ENCODE results near the gene PCDHB3. TPM values are rescaled to one million over a fixed set of nuclear protein-coding genes. Genes with fewer than 3 reads are reported as not detected.
A peak's percentile ranks its signal among the peaks of the same experiment; 100 is the strongest.
"Not testable (repeated sequence)": the region's sequence is repeated elsewhere in the genome, so short reads cannot be mapped to it uniquely, and the experiment has no call there.

The PCDHB3 gene
- total RNA-seq, 1 donor from 2014 or later = 1.1 TPM

DNA sequence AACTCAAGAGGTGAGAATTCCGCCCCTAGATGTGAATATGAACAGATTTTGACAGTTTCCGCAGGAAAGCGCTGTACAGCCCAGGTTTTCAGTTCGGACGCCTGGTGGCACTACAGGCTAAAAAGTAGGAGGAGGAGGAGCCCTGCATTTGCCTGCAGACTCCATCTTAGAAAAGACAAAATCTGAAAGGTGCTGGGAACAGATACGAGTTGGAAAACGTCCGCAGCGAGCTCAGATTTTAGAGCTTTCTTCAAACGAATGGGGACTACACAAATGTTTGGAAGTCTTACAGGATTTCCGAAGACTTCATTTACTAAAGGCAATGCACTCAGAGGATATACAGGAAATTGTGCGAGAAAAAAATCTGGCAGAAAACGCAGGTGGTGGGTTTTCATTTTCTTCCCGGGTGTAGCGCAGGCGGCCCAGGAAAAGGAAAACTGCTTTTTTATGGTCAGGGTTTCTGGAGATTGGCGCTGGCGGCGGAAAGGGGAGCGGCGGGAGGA is 15.7 kb upstream of the PCDHB3 start:
- Histone ChIP-seq H3K27me3 (no peaks in the 10 kb centered on the region), H3K4me1 (no peaks in the 10 kb centered on the region), H3K9me3 (peaks cover 0 to 13% of the 10 kb centered on the region in 2 donors), H3K4me3 (peak overlapping the region; percentile 47 to 54), H3K36me3 (no peaks in the 10 kb centered on the region), H3K27ac (peak overlapping the region in 1 of 2 donors; percentile 31)
- no peak for DNase-seq (ENCODE audit: low spot score in 2 of 2)
- TF ChIP-seq, protein P1, sequence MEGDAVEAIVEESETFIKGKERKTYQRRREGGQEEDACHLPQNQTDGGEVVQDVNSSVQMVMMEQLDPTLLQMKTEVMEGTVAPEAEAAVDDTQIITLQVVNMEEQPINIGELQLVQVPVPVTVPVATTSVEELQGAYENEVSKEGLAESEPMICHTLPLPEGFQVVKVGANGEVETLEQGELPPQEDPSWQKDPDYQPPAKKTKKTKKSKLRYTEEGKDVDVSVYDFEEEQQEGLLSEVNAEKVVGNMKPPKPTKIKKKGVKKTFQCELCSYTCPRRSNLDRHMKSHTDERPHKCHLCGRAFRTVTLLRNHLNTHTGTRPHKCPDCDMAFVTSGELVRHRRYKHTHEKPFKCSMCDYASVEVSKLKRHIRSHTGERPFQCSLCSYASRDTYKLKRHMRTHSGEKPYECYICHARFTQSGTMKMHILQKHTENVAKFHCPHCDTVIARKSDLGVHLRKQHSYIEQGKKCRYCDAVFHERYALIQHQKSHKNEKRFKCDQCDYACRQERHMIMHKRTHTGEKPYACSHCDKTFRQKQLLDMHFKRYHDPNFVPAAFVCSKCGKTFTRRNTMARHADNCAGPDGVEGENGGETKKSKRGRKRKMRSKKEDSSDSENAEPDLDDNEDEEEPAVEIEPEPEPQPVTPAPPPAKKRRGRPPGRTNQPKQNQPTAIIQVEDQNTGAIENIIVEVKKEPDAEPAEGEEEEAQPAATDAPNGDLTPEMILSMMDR (IDR thresholded peaks at IDR 0.05) = peak in 2 of 3 experiments; percentile 43 to 50
- intact Hi-C loops (cut with DNase I) = no loop called here

DNA sequence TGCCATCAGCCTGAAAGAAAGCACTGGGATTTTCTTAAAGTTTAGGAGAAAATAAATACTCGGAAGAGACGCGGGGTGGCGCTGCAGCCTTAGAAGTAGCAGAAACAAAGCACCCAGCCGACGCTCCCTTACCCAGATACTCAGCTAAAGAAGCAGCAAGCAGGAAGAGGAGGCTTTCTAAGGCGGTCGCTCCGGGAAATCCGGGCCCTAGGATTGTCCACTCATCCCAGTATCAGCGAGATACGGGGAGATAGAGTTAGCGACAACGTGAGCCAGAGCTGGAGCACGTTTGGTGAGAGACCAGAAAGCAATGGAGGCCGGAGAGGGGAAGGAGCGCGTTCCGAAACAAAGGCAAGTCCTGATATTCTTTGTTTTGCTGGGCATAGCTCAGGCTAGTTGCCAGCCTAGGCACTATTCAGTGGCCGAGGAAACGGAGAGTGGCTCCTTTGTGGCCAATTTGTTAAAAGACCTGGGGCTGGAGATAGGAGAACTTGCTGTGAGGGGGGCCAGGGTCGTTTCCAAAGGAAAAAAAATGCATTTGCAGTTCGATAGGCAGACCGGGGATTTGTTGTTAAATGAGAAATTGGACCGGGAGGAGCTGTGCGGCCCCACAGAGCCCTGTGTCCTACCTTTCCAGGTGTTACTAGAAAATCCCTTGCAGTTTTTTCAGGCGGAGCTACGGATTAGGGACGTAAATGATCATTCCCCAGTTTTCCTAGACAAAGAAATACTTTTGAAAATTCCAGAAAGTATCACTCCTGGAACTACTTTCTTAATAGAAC is 5.6 kb upstream of the PCDHB3 start, which contains the start of gene PCDHB2:
Gene PCDHB2 (plus strand): TSS at position 135 of the 782 bp plus-strand sequence. CDS start 176 bp downstream, at position 311.
- TF ChIP-seq, protein P1 (IDR thresholded peaks at IDR 0.05) = peak in 1 of 3 experiments; percentile 33
- no peak for DNase-seq (ENCODE audit: low spot score in 2 of 2)
- H3K4me1 ChIP-seq = no peaks in the 10 kb centered on the region
- no peaks in the 10 kb centered on the region for H3K27me3 ChIP-seq
- intact Hi-C loops (cut with DNase I) = loop anchor here (5.0 kb wide), 1 partner anchor 468 kb away; no protein-coding TSS in a partner anchor
- peak within 1 kb of the TSS; percentile 0 to 48 for H3K4me3 ChIP-seq
- no peak within 1 kb of the TSS for H3K27ac ChIP-seq
- H3K9me3 ChIP-seq = peaks cover 23 to 67% of the 10 kb centered on the region in 2 donors
- no peaks in the 10 kb centered on the region for H3K36me3 ChIP-seq

DNA sequence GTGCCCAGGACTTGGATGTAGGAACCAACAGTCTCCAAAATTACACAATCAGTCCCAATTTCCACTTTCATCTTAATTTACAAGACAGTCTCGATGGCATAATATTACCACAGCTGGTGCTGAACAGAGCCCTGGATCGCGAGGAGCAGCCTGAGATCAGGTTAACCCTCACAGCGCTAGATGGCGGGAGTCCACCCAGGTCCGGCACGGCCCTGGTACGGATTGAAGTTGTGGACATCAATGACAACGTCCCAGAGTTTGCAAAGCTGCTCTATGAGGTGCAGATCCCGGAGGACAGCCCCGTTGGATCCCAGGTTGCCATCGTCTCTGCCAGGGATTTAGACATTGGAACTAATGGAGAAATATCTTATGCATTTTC is 5.0 kb upstream of the PCDHB3 start:
- Histone ChIP-seq H3K27me3 (no peaks in the 10 kb centered on the region), H3K4me1 (no peaks in the 10 kb centered on the region), H3K4me3 (peak overlapping the region; percentile 0 to 48), H3K36me3 (no peaks in the 10 kb centered on the region), H3K27ac (no peak overlapping the region), H3K9me3 (peaks cover 24 to 67% of the 10 kb centered on the region in 2 donors)
- no peak for DNase-seq (ENCODE audit: low spot score in 2 of 2)
- intact Hi-C loops (cut with DNase I) = no loop called here
- TF ChIP-seq, protein P1 (IDR thresholded peaks at IDR 0.05) = no peak

DNA sequence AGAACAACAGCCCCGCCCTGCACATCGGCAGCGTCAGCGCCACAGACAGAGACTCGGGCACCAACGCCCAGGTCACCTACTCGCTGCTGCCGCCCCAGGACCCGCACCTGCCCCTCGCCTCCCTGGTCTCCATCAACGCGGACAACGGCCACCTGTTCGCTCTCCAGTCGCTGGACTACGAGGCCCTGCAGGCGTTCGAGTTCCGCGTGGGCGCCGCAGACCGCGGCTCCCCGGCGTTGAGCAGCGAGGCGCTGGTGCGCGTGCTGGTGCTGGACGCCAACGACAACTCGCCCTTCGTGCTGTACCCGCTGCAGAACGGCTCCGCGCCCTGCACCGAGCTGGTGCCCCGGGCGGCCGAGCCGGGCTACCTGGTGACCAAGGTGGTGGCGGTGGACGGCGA is 4.1 kb upstream of the PCDHB3 start:
- peaks cover 34 to 71% of the 10 kb centered on the region in 2 donors for H3K9me3 ChIP-seq
- H3K4me1 ChIP-seq; H3K36me3 ChIP-seq; H3K4me3 ChIP-seq; H3K27ac ChIP-seq; DNase-seq (ENCODE audit: low spot score in 2 of 2); intact Hi-C loops (cut with DNase I); H3K27me3 ChIP-seq: not testable (repeated sequence)

DNA sequence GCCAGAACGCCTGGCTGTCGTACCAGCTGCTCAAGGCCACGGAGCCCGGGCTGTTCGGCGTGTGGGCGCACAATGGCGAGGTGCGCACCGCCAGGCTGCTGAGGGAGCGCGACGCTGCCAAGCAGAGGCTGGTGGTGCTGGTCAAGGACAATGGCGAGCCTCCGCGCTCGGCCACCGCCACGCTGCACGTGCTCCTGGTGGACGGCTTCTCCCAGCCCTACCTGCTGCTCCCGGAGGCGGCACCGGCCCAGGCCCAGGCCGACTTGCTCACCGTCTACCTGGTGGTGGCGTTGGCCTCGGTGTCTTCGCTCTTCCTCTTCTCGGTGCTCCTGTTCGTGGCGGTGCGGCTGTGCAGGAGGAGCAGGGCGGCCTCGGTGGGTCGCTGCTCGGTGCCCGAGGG is 3.7 kb upstream of the PCDHB3 start:
- H3K27me3 ChIP-seq; H3K4me1 ChIP-seq; DNase-seq (ENCODE audit: low spot score in 2 of 2); H3K27ac ChIP-seq; H3K36me3 ChIP-seq; intact Hi-C loops (cut with DNase I); H3K4me3 ChIP-seq: not testable (repeated sequence)
- H3K9me3 ChIP-seq = peaks cover 34 to 75% of the 10 kb centered on the region in 2 donors

DNA sequence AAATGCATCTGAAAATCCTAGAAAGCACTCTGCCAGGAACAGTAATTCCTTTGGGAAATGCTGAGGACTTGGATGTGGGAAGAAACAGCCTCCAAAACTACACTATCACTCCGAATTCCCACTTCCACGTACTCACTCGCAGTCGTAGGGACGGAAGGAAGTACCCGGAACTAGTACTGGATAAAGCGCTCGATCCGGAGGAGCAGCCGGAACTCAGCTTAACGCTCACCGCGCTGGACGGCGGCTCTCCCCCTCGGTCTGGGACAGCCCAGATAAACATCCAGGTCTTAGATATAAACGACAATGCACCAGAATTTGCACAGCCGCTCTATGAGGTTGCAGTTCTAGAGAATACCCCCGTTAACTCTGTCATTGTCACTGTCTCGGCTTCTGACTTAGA is 786 bp downstream of the PCDHB3 start:
- H3K27me3 ChIP-seq = no peaks in the 10 kb centered on the region
- peak overlapping the region; percentile 21 to 36 for H3K4me3 ChIP-seq
- no peak for DNase-seq (ENCODE audit: low spot score in 2 of 2)
- no peaks in the 10 kb centered on the region for H3K36me3 ChIP-seq
- H3K27ac ChIP-seq = no peak overlapping the region
- H3K4me1 ChIP-seq = no peaks in the 10 kb centered on the region
- TF ChIP-seq, protein P1 (IDR thresholded peaks at IDR 0.05) = no peak
- intact Hi-C loops (cut with DNase I) = no loop called here
- H3K9me3 ChIP-seq = peaks cover 21 to 58% of the 10 kb centered on the region in 2 donors

DNA sequence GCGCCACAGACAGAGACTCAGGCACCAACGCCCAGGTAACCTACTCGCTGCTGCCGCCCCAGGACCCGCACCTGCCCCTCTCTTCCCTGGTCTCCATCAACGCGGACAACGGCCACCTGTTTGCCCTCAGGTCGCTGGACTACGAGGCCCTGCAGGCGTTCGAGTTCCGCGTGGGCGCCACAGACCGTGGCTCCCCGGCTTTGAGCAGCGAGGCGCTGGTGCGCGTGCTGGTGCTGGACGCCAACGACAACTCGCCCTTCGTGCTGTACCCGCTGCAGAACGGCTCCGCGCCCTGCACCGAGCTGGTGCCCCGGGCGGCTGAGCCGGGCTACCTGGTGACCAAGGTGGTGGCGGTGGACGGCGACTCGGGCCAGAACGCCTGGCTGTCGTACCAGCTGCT is 1.8 kb downstream of the PCDHB3 start:
- DNase-seq (ENCODE audit: low spot score in 2 of 2); H3K4me3 ChIP-seq; intact Hi-C loops (cut with DNase I); H3K36me3 ChIP-seq; H3K27me3 ChIP-seq; H3K4me1 ChIP-seq; H3K27ac ChIP-seq: not testable (repeated sequence)
- peaks cover 21 to 56% of the 10 kb centered on the region in 2 donors for H3K9me3 ChIP-seq

DNA sequence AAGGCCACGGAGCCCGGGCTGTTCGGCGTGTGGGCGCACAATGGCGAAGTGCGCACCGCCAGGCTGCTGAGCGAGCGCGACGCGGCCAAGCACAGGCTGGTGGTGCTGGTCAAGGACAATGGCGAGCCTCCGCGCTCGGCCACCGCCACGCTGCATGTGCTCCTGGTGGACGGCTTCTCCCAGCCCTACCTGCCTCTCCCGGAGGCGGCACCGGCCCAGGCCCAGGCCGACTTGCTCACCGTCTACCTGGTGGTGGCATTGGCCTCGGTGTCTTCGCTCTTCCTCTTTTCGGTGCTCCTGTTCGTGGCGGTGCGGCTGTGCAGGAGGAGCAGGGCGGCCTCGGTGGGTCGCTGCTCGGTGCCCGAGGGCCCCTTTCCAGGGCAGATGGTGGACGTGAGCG is 2.2 kb downstream of the PCDHB3 start:
- H3K36me3 ChIP-seq; H3K4me3 ChIP-seq; H3K4me1 ChIP-seq; intact Hi-C loops (cut with DNase I); DNase-seq (ENCODE audit: low spot score in 2 of 2); H3K27ac ChIP-seq; H3K27me3 ChIP-seq: not testable (repeated sequence)
- H3K9me3 ChIP-seq = peaks cover 21 to 55% of the 10 kb centered on the region in 2 donors

Measured in ascending aorta (tissue), 2 donors.